GM18526 (cell line): ENCODE data around the gene LMBRD2.

ENCODE experiments used
- POLR2A ChIP-seq: IDR thresholded peaks from 3 replicates; pipeline ENCODE4 v1.6.1; 2011; ENCODE audit not compliant: insufficient read length; ENCODE audit errors: extremely low read depth

The LMBRD2 gene

GRCh38 chr5:36070687-36071571 lies 80.8 kb downstream of the LMBRD2 start:
- no peak for TF ChIP-seq POLR2A

- no peak for TF ChIP-seq POLR2A
Observed at GRCh38 chr5:36068751-36069281, 82.9 kb downstream of the LMBRD2 start.

GRCh38 chr5:36066540-36067210 lies 85.0 kb downstream of the LMBRD2 start, which contains the start of gene UGT3A2:
UGT3A2 (minus strand) TSS chr5:36066882; CDS start chr5:36066789, 93 bp downstream.
- TF ChIP-seq POLR2A: no peak

- no peak for TF ChIP-seq POLR2A
Observed at GRCh38 chr5:36066001-36066539, 85.6 kb downstream of the LMBRD2 start.

- TF ChIP-seq POLR2A: no peak
Observed at GRCh38 chr5:36060420-36060887, 91.2 kb downstream of the LMBRD2 start.

- no peak for TF ChIP-seq POLR2A
Observed at GRCh38 chr5:36059571-36060419, 91.9 kb downstream of the LMBRD2 start.

- no peak for TF ChIP-seq POLR2A
Observed at GRCh38 chr5:36058776-36059175, 92.9 kb downstream of the LMBRD2 start.

GRCh38 chr5:36057386-36057785 lies 94.3 kb downstream of the LMBRD2 start:
- no peak for TF ChIP-seq POLR2A

- TF ChIP-seq POLR2A: no peak
Observed at GRCh38 chr5:36056422-36056821, 95.3 kb downstream of the LMBRD2 start.

GRCh38 chr5:36055984-36056383 lies 95.7 kb downstream of the LMBRD2 start:
- no peak for TF ChIP-seq POLR2A

- no peak for TF ChIP-seq POLR2A
Observed at GRCh38 chr5:36054647-36055046, 97.0 kb downstream of the LMBRD2 start.

GRCh38 chr5:36052538-36052937 lies 99.1 kb downstream of the LMBRD2 start:
- no peak for TF ChIP-seq POLR2A

- TF ChIP-seq POLR2A: no peak
Observed at GRCh38 chr5:36049949-36050348, 101.7 kb downstream of the LMBRD2 start.
